HepG2 (cell line): ENCODE data around the gene EIF4A3. TPM values are rescaled to one million over a fixed set of nuclear protein-coding genes. Genes with fewer than 3 reads are reported as not detected.

Experiments used
- ATF5 ChIP-seq: sonication (generic); formaldehyde crosslinking; IDR thresholded peaks from 2 replicates; pipeline ENCODE4 v1.4.0; 2020; ENCODE audit warnings: mild to moderate bottlenecking, low read depth, missing genetic modification reagents
- CBFB ChIP-seq: sonication (generic); formaldehyde crosslinking; IDR thresholded peaks from 2 replicates; pipeline ENCODE4 v1.4.0; 2020; ENCODE audit warnings: missing genetic modification reagents
- FOXK1 ChIP-seq: sonication (generic); formaldehyde crosslinking; IDR thresholded peaks from 2 replicates; pipeline ENCODE4 v1.4.0; 2020; ENCODE audit warnings: low read depth, missing genetic modification reagents, borderline replicate concordance
- GRHL1 ChIP-seq: sonication (generic); formaldehyde crosslinking; conservative IDR thresholded peaks from 2 replicates; pipeline ENCODE4 v1.8.0; 2022; ENCODE audit warnings: missing genetic modification reagents
- MLXIP ChIP-seq: sonication (generic); formaldehyde crosslinking; IDR thresholded peaks from 2 replicates; pipeline ENCODE4 v1.9.0; 2021; ENCODE audit warnings: missing genetic modification reagents, borderline replicate concordance
- MTERF4 ChIP-seq: sonication (generic); formaldehyde crosslinking; IDR thresholded peaks from 2 replicates; pipeline ENCODE4 v1.8.0; 2023; ENCODE audit warnings: mild to moderate bottlenecking, missing genetic modification reagents
- NCOA2 ChIP-seq: sonication (generic); formaldehyde crosslinking; IDR thresholded peaks from 2 replicates; pipeline ENCODE4 v1.8.0; 2022; ENCODE audit warnings: inconsistent platforms
- PHF8 ChIP-seq: sonication (generic); formaldehyde crosslinking; IDR thresholded peaks from 2 replicates; pipeline ENCODE4 v1.5.0; 2020; ENCODE audit warnings: missing genetic modification reagents
- SNAI1 ChIP-seq: sonication (generic); formaldehyde crosslinking; IDR thresholded peaks from 2 replicates; pipeline ENCODE4 v1.5.0; 2020; ENCODE audit warnings: mild to moderate bottlenecking, missing genetic modification reagents, borderline replicate concordance
- THRA ChIP-seq: sonication (generic); formaldehyde crosslinking; IDR thresholded peaks from 2 replicates; pipeline ENCODE4 v1.4.0; 2020; ENCODE audit warnings: missing genetic modification reagents, borderline replicate concordance
- ZBTB1 ChIP-seq: sonication (generic); formaldehyde crosslinking; IDR thresholded peaks from 2 replicates; pipeline ENCODE4 v1.4.0; 2020; ENCODE audit warnings: missing genetic modification reagents, borderline replicate concordance
- ZNF275 ChIP-seq: sonication (generic); formaldehyde crosslinking; IDR thresholded peaks from 2 replicates; pipeline ENCODE4 v1.8.0; 2022; ENCODE audit warnings: missing genetic modification reagents, mild to moderate bottlenecking, inconsistent platforms, borderline replicate concordance
- ZNF512 ChIP-seq: sonication (generic); formaldehyde crosslinking; IDR thresholded peaks from 2 replicates; pipeline ENCODE4 v1.4.0; 2020; ENCODE audit warnings: mild to moderate bottlenecking, missing genetic modification reagents
- ZNF552 ChIP-seq: sonication (generic); formaldehyde crosslinking; IDR thresholded peaks from 2 replicates; pipeline ENCODE4 v1.9.0; 2022; ENCODE audit warnings: missing genetic modification reagents, mild to moderate bottlenecking, borderline replicate concordance
- ZNF616 ChIP-seq: sonication (generic); formaldehyde crosslinking; IDR thresholded peaks from 2 replicates; pipeline ENCODE4 v1.5.0; 2020; ENCODE audit warnings: low read depth, mild to moderate bottlenecking, missing genetic modification reagents
- ZNF772 ChIP-seq: sonication (generic); formaldehyde crosslinking; IDR thresholded peaks from 2 replicates; pipeline ENCODE4 v1.5.0; 2020; ENCODE audit warnings: mild to moderate bottlenecking, missing genetic modification reagents
- polyA plus RNA-seq, 8 experiments: library from polyadenylated mRNA; depleted of rRNA in 3 of 8; stranded (reverse) in 7 of 8; unstranded in 1 of 8; fragments of >200 nt; fragmentation: Illumina TruSeq in 4 of 8; extraction: Trizol in 4 of 8; gene quantifications; 2 replicates each; pipeline versions ENCODE4 v1.2.1 to v1.2.3, GENCODE V29; 2011 to 2016; ENCODE audit warnings: low read depth in 4 of 8, missing spikeins in 1 of 8, mixed read lengths in 1 of 8; ENCODE audit not compliant: insufficient read depth in 1 of 8
- total RNA-seq, 5 experiments: library from RNA; depleted of rRNA; stranded (reverse); fragments of >200 nt; fragmentation: Illumina TruSeq; extraction: Trizol; gene quantifications; 2 replicates each; pipeline ENCODE4 v1.2.3, GENCODE V29; 2016; ENCODE audit warnings: low read depth in 1 of 5

The EIF4A3 gene
- total and polyA plus RNA-seq, 2 of the 13 experiments (the other 11 are each of a cell fraction or from before 2014, with no cell fraction given), result 145 to 187 TPM

GRCh38 chr17:80101011-80101945 lies 45.6 kb downstream of the EIF4A3 start, which contains the start of gene GAA (continued):
- TF ChIP-seq MLXIP, result no peak
- no peak for TF ChIP-seq ATF5 (CRISPR knock-in tag)
- no peak for TF ChIP-seq ZNF512 (CRISPR knock-in tag)
- TF ChIP-seq GRHL1 (CRISPR knock-in tag), result no peak
- TF ChIP-seq ZBTB1, result no peak
- TF ChIP-seq ZNF552 (CRISPR knock-in tag), result no peak; the same call in 1 of the 2 replicates
- no peak; the same call in none of the 2 replicates for TF ChIP-seq NCOA2 (CRISPR knock-in tag)
- TF ChIP-seq FOXK1 (CRISPR knock-in tag), result no peak; the same call in 1 of the 2 replicates
- TF ChIP-seq ZNF772 (CRISPR knock-in tag), result peak; percentile 80; the same call in 1 of the 2 replicates
- 0 out of 2 replicates have a peak, but pooled peaks have one; percentile 15 for TF ChIP-seq ZNF275
- TF ChIP-seq ZNF616 (CRISPR knock-in tag), result peak; percentile 57; the same call in 1 of the 2 replicates
- TF ChIP-seq PHF8 (CRISPR knock-in tag), result peak; percentile 76
- TF ChIP-seq MTERF4, result peak; percentile 46
- TF ChIP-seq SNAI1 (CRISPR knock-in tag), result no peak; the same call in 1 of the 2 replicates
- TF ChIP-seq THRA, result peak; percentile 22; the same call in 1 of the 2 replicates
- TF ChIP-seq CBFB, result no peak
